Kidney (tissue), 14 donors: Measurements from ENCODE around the gene DEPP1. TPM values are rescaled to one million over a fixed set of nuclear protein-coding genes. Genes with fewer than 3 reads are reported as not detected.

Experiments used
- DNase-seq, 5 donors: peaks; one replicate each; pipeline ENCODE4 v3.0.0-alpha.2; 2013 to 2020
- FAIRE-seq: peaks from 2 replicates; lab custom pipeline; 2012; peaks lifted over from hg19 to GRCh38; lab: Jason Lieb, UNC
- H3K27ac ChIP-seq, 2 donors: one replicate each; pipeline ENCODE4 v1.7.0; 2013; ENCODE audit warnings: low read depth in 2 of 2, low read length in 2 of 2, inconsistent platforms in 1 of 2
- H3K27me3 ChIP-seq: one replicate; pipeline ENCODE4 v1.7.1; 2013; ENCODE audit warnings: low read length, inconsistent platforms; ENCODE audit not compliant: control insufficient read depth, insufficient read depth
- H3K36me3 ChIP-seq, 3 donors: one replicate each; pipeline versions ENCODE4 v1.7.0 to v1.7.1; 2013; ENCODE audit warnings: low read length in 3 of 3, control low read depth in 1 of 3, inconsistent platforms in 1 of 3; ENCODE audit not compliant: insufficient read depth in 3 of 3, control insufficient read depth in 2 of 3
- H3K4me1 ChIP-seq, 3 donors: one replicate each; pipeline versions ENCODE4 v1.7.0 to v1.7.1; 2013; ENCODE audit warnings: low read length in 3 of 3, inconsistent platforms in 1 of 3, low read depth in 1 of 3; ENCODE audit not compliant: control insufficient read depth in 2 of 3, insufficient read depth in 2 of 3
- H3K4me3 ChIP-seq, 3 donors: one replicate each; pipeline versions ENCODE4 v1.7.0 to v1.8.1; 2013; ENCODE audit warnings: low read length in 3 of 3, control low read depth in 1 of 3, inconsistent platforms in 1 of 3
- H3K9ac ChIP-seq, 3 donors: one replicate each; pipeline versions ENCODE4 v1.7.0 to v1.7.1; 2013; ENCODE audit warnings: low read length in 3 of 3, control low read depth in 1 of 3, inconsistent platforms in 1 of 3
- H3K9me3 ChIP-seq, 3 donors: one replicate each; pipeline versions ENCODE4 v1.7.0 to v1.7.1; 2013; ENCODE audit warnings: low read length in 3 of 3, control low read depth in 1 of 3, inconsistent platforms in 1 of 3; ENCODE audit not compliant: control insufficient read depth in 2 of 3, insufficient read depth in 1 of 3
- intact Hi-C: fragments of 100-400 bp; cut with DNase I; formaldehyde crosslinking; loops from one replicate; pipeline ENCODE4 v1.11.1; 2022
- polyA plus RNA-seq: library from polyadenylated mRNA; stranded (reverse); fragments of 350-450 nt; fragmentation: Illumina TruSeq; extraction: RNeasy Lipid Tissue Mini Kit (QIAGEN cat#74804); gene quantifications from one replicate; pipeline ENCODE4 v1.2.3, GENCODE V29; 2014; ENCODE audit warnings: low read depth, low replicate concordance; ENCODE audit not compliant: insufficient read depth
- total RNA-seq: library from RNA; stranded (reverse); fragmentation: NEBNext Ultra II Directional; extraction: Animal tissue kit (Norgen Biotek cat#: 25700); gene quantifications from one replicate; pipeline ENCODE4 v1.2.1, GENCODE V29; 2021
- TF ChIP-seq, protein P1 (sequence below): IDR thresholded peaks from 3 replicates; pipeline ENCODE4 v1.5.1; 2012; ENCODE audit warnings: mild to moderate bottlenecking, moderate library complexity, borderline replicate concordance; ENCODE audit not compliant: insufficient read depth; ENCODE audit errors: extremely low read depth
- donor health status: control.
- donor health status: control.
- donor health status: control.
- donor health status: control.
- donor health status: control.
- donor health status: DM: yes; HTN: yes; CAD: no.
- donor health status: Normal renal cell carcinoma (clear cell type).

DEPP1 gene
- total and polyA plus RNA-seq, 2 donors from 2014 or later: 44.4 to 146 TPM

DNA sequence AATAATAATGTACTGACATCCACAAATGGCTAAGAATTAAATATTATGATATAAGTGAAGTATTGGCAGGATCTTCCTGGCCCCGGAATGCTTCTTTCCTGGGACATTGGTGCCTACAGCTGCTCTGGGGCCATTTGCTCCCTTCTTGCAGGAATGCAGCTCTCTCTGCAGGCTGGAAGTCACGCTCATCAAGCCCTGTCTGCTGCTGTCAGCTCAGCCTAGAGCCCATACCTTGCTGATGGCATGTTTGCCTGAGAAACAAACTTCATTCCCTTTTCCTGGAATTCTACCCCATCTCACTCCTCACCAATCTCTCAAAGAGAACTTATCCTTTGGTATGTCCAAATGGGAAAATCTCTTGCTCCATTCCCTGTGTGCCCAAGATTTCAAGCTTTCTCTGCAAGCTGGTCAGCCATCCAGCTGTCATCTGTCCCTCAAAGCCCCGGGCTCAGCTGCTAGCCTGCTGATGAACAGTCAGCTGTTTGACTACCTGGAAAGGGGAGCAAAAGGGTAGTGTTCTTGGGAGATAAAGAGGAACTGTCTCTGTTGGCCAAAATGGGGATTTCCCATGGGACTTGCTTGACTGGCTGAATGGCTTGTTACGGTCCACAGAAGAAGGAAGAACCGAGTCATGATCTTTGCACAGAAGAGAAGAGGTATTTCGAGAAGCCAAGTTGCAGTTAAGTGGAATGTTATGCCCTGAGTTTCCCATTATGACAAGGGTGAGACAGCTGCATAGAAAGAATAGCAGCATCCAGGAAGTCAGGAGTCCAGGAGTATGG, 31.0 kb downstream of the DEPP1 start:
- peak in 1 of 5 donors; percentile 23 for DNase-seq
- TF ChIP-seq, protein P1, sequence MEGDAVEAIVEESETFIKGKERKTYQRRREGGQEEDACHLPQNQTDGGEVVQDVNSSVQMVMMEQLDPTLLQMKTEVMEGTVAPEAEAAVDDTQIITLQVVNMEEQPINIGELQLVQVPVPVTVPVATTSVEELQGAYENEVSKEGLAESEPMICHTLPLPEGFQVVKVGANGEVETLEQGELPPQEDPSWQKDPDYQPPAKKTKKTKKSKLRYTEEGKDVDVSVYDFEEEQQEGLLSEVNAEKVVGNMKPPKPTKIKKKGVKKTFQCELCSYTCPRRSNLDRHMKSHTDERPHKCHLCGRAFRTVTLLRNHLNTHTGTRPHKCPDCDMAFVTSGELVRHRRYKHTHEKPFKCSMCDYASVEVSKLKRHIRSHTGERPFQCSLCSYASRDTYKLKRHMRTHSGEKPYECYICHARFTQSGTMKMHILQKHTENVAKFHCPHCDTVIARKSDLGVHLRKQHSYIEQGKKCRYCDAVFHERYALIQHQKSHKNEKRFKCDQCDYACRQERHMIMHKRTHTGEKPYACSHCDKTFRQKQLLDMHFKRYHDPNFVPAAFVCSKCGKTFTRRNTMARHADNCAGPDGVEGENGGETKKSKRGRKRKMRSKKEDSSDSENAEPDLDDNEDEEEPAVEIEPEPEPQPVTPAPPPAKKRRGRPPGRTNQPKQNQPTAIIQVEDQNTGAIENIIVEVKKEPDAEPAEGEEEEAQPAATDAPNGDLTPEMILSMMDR: no peak

DNA sequence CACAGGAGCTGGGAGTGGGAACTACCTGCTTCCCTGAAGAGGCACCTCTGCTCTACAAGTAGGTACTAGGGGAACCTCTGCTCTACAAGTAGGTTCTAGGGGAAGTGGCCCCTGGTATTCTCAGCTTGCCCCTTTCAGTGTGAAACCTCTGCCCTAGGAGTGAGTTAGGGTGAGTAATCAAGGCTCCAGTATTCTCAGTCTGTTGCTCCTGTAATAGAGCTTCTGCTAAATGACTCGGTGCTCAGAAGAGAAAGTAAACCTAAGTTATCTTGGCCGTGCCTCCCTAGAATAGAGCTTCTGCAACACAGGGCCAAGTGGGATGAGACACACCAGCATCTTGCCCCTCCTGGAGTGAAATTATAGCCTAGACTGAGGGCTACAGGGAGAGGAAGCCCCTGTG, 32.4 kb downstream of the DEPP1 start:
- Histone ChIP-seq H3K27me3 (no peaks in the 10 kb centered on the region), H3K27ac (no peak overlapping the region), H3K4me1 (peaks cover 0 to 18% (median 7%) of the 10 kb centered on the region in 3 donors), H3K9ac (no peak overlapping the region), H3K9me3 (peaks cover 0 to 6% (median 2%) of the 10 kb centered on the region in 3 donors), H3K4me3 (no peak overlapping the region), H3K36me3 (no peaks in the 10 kb centered on the region)
- TF ChIP-seq, protein P1: no peak
- intact Hi-C loops: no loop called here
- DNase-seq (peak in 1 of 5 donors; percentile 11), FAIRE-seq (no peak)

More for the DNA sequence above, 31.0 kb downstream of the DEPP1 start:
- intact Hi-C loops: no loop called here
- Histone ChIP-seq H3K27me3 (no peaks in the 10 kb centered on the region), H3K9me3 (peaks cover 0 to 6% (median 2%) of the 10 kb centered on the region in 3 donors), H3K9ac (no peak overlapping the region), H3K36me3 (no peaks in the 10 kb centered on the region), H3K4me1 (peaks cover 0 to 18% (median 7%) of the 10 kb centered on the region in 3 donors), H3K27ac (no peak overlapping the region), H3K4me3 (no peak overlapping the region)
- FAIRE-seq: no peak

DNA sequence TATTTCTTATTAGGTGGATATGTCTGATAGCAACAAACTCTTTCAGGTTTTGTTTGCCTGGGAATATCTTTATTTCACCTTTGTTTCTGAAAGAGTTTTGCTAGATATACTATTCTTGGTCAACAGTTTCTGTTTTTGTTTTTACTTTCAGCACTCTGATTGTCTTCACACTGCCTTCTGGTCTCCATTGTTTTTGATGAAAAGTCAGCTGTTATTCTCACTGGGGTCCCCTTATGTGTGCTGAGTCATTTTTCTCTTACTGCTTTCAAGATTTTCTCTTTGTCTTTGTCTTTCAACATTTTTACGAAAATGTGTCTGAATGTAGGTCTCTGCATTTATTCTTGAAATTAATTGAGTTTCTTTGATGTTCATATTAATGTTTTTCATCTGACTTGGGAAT, 34.3 kb downstream of the DEPP1 start:
- TF ChIP-seq, protein P1: no peak
- no peak for DNase-seq
- H3K36me3 ChIP-seq: no peaks in the 10 kb centered on the region
- no peak overlapping the region for H3K27ac ChIP-seq
- intact Hi-C loops: no loop called here
- no peak overlapping the region for H3K9ac ChIP-seq
- peaks cover 0 to 6% (median 2%) of the 10 kb centered on the region in 3 donors for H3K9me3 ChIP-seq
- H3K27me3 ChIP-seq: no peaks in the 10 kb centered on the region
- H3K4me1 ChIP-seq: peaks cover 0 to 3% (median 2%) of the 10 kb centered on the region in 3 donors
- no peak for FAIRE-seq
- H3K4me3 ChIP-seq: no peak overlapping the region
